Calu3 (cell line): ENCODE data around the gene THBS1. TPM values are rescaled to one million over a fixed set of nuclear protein-coding genes. Genes with fewer than 3 reads are reported as not detected.

Experiments used
- Bru-seq: library from RNA; stranded (reverse); fragments of 400-500 nt; gene quantifications from one replicate; lab custom pipeline; 2021; lab: Mats Ljungman, UMichigan
- BruChase-seq, 2 experiments: library from RNA; stranded (reverse); fragments of 400-500 nt; gene quantifications; one replicate each; lab custom pipeline; 2021; lab: Mats Ljungman, UMichigan
- BruUV-seq: library from RNA; stranded (reverse); fragments of 400-500 nt; replicated peaks from 2 replicates; lab custom pipeline; 2021; lab: Mats Ljungman, UMichigan
- CTCF ChIA-PET: fragments of 300-600 bp; sonication (Branson Sonifier 250); formaldehyde crosslinking; loops from one replicate; lab custom pipeline; 2022; ENCODE audit warnings: antibody characterized with exemption; lab: Charles Lee
- DNase-seq: peaks from one replicate; pipeline ENCODE4 v3.0.0; 2022
- H3K27ac Mint-ChIP-seq: one replicate; pipeline ENCODE4 v1.8.0; 2022; ENCODE audit warnings: mixed read lengths; ENCODE audit not compliant: unreplicated experiment
- H3K27me3 Mint-ChIP-seq: one replicate; pipeline ENCODE4 v1.8.0; 2022; ENCODE audit warnings: mixed read lengths; ENCODE audit not compliant: unreplicated experiment
- H3K36me3 Mint-ChIP-seq: one replicate; pipeline ENCODE4 v1.8.0; 2022; ENCODE audit warnings: mild to moderate bottlenecking, moderate library complexity, mixed read lengths; ENCODE audit not compliant: insufficient read depth, unreplicated experiment
- H3K4me1 Mint-ChIP-seq: one replicate; pipeline ENCODE4 v1.8.0; 2022; ENCODE audit warnings: mild to moderate bottlenecking, low read depth, mixed read lengths; ENCODE audit not compliant: unreplicated experiment
- H3K4me3 Mint-ChIP-seq: one replicate; pipeline ENCODE4 v1.8.0; 2022; ENCODE audit warnings: mild to moderate bottlenecking, low read depth, moderate library complexity, mixed read lengths; ENCODE audit not compliant: unreplicated experiment
- H3K9me3 Mint-ChIP-seq: one replicate; pipeline ENCODE4 v1.8.0; 2022; ENCODE audit warnings: low read depth, mixed read lengths; ENCODE audit not compliant: unreplicated experiment
- intact Hi-C: fragments of 100-400 bp; cut with micrococcal nuclease; formaldehyde crosslinking; loops from one replicate; pipeline ENCODE4 v1.10.0; 2022; ENCODE audit not compliant: unreplicated experiment
- long read RNA-seq: library from polyadenylated mRNA; stranded (forward); transcript quantifications from one replicate; pipeline ENCODE4 v2.0.0, GENCODE V29; 2022
- total RNA-seq: library from RNA; stranded (reverse); gene quantifications from 2 replicates; pipeline ENCODE4 v1.2.3, GENCODE V29; 2022
- TF ChIP-seq, protein P1 (sequence below): fragments of 200-600 bp; IDR thresholded peaks from one replicate; pipeline ENCODE4 v1.8.0; 2022; ENCODE audit warnings: antibody characterized with exemption; ENCODE audit not compliant: unreplicated experiment

Gene THBS1
- total RNA-seq: 81.2 and 199 TPM in 2 replicates
- Bru-seq, nascent RNA: percentile 89 among the genes with signal in this experiment
- percentile 99 among the genes with signal in this experiment for BruChase-seq, experiment 1, labeled RNA remaining after a 6-hour chase
- percentile 100 among the genes with signal in this experiment for BruChase-seq, experiment 2, labeled RNA remaining after a 2-hour chase
- long read RNA-seq, full-length matches to known transcripts: 1 of 14 reads
- long read RNA-seq, partial matches to known transcripts: 10 of 14 reads
- long read RNA-seq, other reads (novel, unspliced or antisense): 3 of 14 reads

DNA sequence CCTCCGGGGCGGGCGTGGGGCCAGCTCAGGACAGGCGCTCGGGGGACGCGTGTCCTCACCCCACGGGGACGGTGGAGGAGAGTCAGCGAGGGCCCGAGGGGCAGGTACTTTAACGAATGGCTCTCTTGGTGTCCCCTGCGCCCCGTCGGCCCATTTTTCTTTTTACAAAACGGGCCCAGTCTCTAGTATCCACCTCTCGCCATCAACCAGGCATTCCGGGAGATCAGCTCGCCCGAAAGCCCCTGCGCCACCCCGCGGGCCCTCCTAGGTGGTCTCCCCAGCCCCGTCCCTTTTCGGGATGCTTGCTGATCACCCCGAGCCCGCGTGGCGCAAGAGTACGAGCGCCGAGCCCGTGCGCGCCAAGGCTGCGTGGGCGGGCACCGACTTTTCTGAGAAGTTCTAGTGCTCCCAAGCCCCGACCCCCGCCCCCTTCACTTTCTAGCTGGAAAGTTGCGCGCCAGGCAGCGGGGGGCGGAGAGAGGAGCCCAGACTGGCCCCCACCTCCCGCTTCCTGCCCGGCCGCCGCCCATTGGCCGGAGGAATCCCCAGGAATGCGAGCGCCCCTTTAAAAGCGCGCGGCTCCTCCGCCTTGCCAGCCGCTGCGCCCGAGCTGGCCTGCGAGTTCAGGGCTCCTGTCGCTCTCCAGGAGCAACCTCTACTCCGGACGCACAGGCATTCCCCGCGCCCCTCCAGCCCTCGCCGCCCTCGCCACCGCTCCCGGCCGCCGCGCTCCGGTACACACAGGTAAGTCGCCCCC is at the start of gene THBS1:
Gene THBS1, plus strand, starts transcription at position 595 of the 757 bp plus-strand sequence. CDS start 779 bp downstream, outside the sequence.
- peaks cover 33% of the 10 kb centered on the region for H3K36me3 Mint-ChIP-seq
- intact Hi-C loops: loop anchor here (1.0 to 10.0 kb wide), 8 partner anchors 176 to 874 kb away; no protein-coding TSS in a partner anchor
- H3K27me3 Mint-ChIP-seq: no peaks in the 10 kb centered on the region
- peaks cover 9% of the 10 kb centered on the region for H3K4me1 Mint-ChIP-seq
- CTCF ChIA-PET: interaction anchor here (1.1 to 2.6 kb wide), 6 partner anchors 176 to 408 kb away, joined by 3 to 37 read pairs (median 6); no protein-coding TSS in a partner anchor
- DNase-seq: peak; percentile 82
- peak within 1 kb of the TSS; percentile 75 for H3K4me3 Mint-ChIP-seq
- TF ChIP-seq, protein P1, sequence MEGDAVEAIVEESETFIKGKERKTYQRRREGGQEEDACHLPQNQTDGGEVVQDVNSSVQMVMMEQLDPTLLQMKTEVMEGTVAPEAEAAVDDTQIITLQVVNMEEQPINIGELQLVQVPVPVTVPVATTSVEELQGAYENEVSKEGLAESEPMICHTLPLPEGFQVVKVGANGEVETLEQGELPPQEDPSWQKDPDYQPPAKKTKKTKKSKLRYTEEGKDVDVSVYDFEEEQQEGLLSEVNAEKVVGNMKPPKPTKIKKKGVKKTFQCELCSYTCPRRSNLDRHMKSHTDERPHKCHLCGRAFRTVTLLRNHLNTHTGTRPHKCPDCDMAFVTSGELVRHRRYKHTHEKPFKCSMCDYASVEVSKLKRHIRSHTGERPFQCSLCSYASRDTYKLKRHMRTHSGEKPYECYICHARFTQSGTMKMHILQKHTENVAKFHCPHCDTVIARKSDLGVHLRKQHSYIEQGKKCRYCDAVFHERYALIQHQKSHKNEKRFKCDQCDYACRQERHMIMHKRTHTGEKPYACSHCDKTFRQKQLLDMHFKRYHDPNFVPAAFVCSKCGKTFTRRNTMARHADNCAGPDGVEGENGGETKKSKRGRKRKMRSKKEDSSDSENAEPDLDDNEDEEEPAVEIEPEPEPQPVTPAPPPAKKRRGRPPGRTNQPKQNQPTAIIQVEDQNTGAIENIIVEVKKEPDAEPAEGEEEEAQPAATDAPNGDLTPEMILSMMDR: no peak
- no TSS peak for BruUV-seq
- peak within 1 kb of the TSS; percentile 94 for H3K27ac Mint-ChIP-seq
- H3K9me3 Mint-ChIP-seq: no peaks in the 10 kb centered on the region

DNA sequence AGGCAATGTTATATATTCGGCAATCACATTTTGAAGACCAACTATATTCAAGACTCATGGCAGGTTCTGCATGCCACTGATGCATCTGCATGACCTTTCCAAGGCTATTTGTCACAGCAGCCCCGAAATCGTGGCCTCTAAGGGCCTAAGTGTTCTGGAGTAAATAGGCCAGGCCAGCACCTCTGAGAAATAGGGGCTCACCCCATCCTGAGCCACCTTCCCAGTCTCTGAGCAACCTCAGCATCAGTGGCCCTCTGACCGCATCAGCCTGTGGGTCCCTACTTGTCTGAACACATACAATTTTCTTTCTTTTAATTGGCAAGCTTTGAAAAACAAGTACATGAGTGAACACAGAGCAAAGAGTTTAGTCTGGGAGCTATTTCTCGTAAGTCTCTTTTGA is 45.9 kb upstream of the THBS1 start:
- CTCF ChIA-PET: no interaction called here
- H3K4me3 Mint-ChIP-seq: no peak overlapping the region
- H3K27me3 Mint-ChIP-seq: peaks cover 21% of the 10 kb centered on the region
- intact Hi-C loops: no loop called here
- H3K9me3 Mint-ChIP-seq: no peaks in the 10 kb centered on the region
- DNase-seq: no peak
- no TSS peak for BruUV-seq
- H3K36me3 Mint-ChIP-seq: no peaks in the 10 kb centered on the region
- no peak overlapping the region for H3K27ac Mint-ChIP-seq
- TF ChIP-seq, protein P1: no peak
- H3K4me1 Mint-ChIP-seq: no peaks in the 10 kb centered on the region

DNA sequence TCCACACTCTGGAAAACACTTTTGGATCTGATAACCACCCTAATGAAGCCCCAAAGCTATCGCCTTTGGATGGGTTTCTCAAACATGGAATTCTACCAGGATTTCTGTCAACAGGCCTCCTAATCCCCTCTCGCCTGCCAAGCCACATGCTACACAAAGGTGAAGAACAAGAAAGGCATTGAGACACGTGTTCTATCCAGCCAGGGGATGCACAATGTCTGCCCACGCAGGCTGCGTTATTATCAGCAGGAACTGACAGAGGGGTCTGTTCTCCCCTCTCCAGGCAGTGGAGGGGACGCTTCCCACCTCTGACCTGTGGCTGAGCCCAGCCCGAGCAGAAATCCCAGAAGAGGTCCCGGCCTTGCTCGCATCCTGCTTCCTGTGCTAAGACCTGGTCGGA is 45.4 kb upstream of the THBS1 start:
- Mint-ChIP-seq H3K9me3 (peaks cover 4% of the 10 kb centered on the region), H3K4me3 (no peak overlapping the region), H3K27me3 (peaks cover 16% of the 10 kb centered on the region), H3K27ac (no peak overlapping the region), H3K4me1 (no peaks in the 10 kb centered on the region), H3K36me3 (no peaks in the 10 kb centered on the region)
- DNase-seq: no peak
- CTCF ChIA-PET: no interaction called here
- BruUV-seq: no TSS peak
- intact Hi-C loops: no loop called here
- TF ChIP-seq, protein P1: no peak

DNA sequence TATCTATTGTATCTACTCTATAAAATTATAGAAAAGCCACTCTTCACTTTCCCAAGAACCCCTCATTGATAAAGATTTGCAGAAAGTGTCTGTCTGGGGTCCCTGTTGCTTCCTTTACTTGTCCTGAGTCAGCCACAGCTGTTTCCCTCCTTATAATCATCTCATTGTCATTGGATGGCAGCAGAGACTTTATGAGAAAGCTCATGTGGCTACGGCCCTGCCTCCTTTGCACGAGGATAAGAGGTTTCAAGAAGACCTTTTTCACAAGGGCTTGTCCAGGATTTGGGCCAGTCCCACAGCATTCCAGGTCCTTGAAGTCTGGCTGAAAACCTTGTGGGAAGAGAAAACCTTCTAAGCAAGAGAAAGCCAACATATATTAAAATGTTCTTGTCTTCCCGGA is 41.9 kb upstream of the THBS1 start:
- no peaks in the 10 kb centered on the region for H3K36me3 Mint-ChIP-seq
- peaks cover 5% of the 10 kb centered on the region for H3K9me3 Mint-ChIP-seq
- TF ChIP-seq, protein P1: no peak
- no TSS peak for BruUV-seq
- CTCF ChIA-PET: no interaction called here
- no peak overlapping the region for H3K27ac Mint-ChIP-seq
- DNase-seq: no peak
- intact Hi-C loops: no loop called here
- H3K4me1 Mint-ChIP-seq: no peaks in the 10 kb centered on the region
- peaks cover 10% of the 10 kb centered on the region for H3K27me3 Mint-ChIP-seq
- H3K4me3 Mint-ChIP-seq: no peak overlapping the region
